CD14-positive monocyte (primary cell): Measurements from ENCODE around the gene MIOX. TPM values are rescaled to one million over a fixed set of nuclear protein-coding genes. Genes with fewer than 3 reads are reported as not detected.

Experiments used
- DNase-seq, 3 donors: peaks; one replicate each; pipeline ENCODE4 v3.0.0-alpha.2; 2011 to 2022
- H2AFZ ChIP-seq: 2 replicates; pipeline ENCODE4 v1.6.0; 2012; ENCODE audit warnings: mild to moderate bottlenecking, low read depth, low read length, inconsistent platforms; ENCODE audit not compliant: insufficient read depth, poor library complexity, severe bottlenecking
- H3K27ac ChIP-seq, 2 donors: 1 replicate in 1 of 2; 2 replicates in 1 of 2; pipeline ENCODE4 v1.5.1; 2012 to 2013; ENCODE audit warnings: low read length in 2 of 2, control low read depth in 1 of 2, inconsistent platforms in 1 of 2, low read depth in 1 of 2, mild to moderate bottlenecking in 1 of 2
- H3K27me3 ChIP-seq, 2 donors: one replicate each; pipeline versions ENCODE4 v1.6.0 to v1.6.1; 2011 to 2013; ENCODE audit warnings: low read length in 2 of 2; ENCODE audit not compliant: control insufficient read depth in 2 of 2, insufficient read depth in 2 of 2
- H3K36me3 ChIP-seq, 2 donors: replicated peaks in 1 of 2; 1 replicate in 1 of 2; 2 replicates in 1 of 2; pipeline versions ENCODE4 v1.5.1 to v1.6.1; 2012 to 2013; ENCODE audit warnings: low read length in 2 of 2, control low read depth in 1 of 2, inconsistent platforms in 1 of 2, mild to moderate bottlenecking in 1 of 2; ENCODE audit not compliant: insufficient read depth in 2 of 2, control insufficient read depth in 1 of 2
- H3K4me1 ChIP-seq, 2 donors: 1 replicate in 1 of 2; 2 replicates in 1 of 2; pipeline versions ENCODE4 v1.5.1 to v1.6.1; 2012 to 2013; ENCODE audit warnings: low read length in 2 of 2, control low read depth in 1 of 2, inconsistent platforms in 1 of 2, mild to moderate bottlenecking in 1 of 2, moderate library complexity in 1 of 2; ENCODE audit not compliant: insufficient read depth in 2 of 2, control insufficient read depth in 1 of 2
- H3K4me2 ChIP-seq: replicated peaks from 2 replicates; pipeline ENCODE3; 2012; ENCODE audit warnings: low read length, moderate library complexity, mild to moderate bottlenecking; ENCODE audit not compliant: poor library complexity, severe bottlenecking; ENCODE audit errors: extremely low read depth
- H3K4me3 ChIP-seq, 3 experiments: fragments of 200-600 bp in 1 of 3; sonication (generic) in 1 of 3; replicated peaks in 1 of 3; 1 replicate in 2 of 3; 2 replicates in 1 of 3; pipeline ENCODE4 v1.5.1; 2011 to 2013; ENCODE audit warnings: low read length in 3 of 3, mild to moderate bottlenecking in 3 of 3, control low read depth in 2 of 3, low read depth in 2 of 3, inconsistent platforms in 1 of 3, moderate library complexity in 1 of 3
- H3K79me2 ChIP-seq: 2 replicates; pipeline ENCODE4 v1.6.0; 2012; ENCODE audit warnings: mild to moderate bottlenecking, control low read depth, inconsistent platforms, low read length, moderate library complexity; ENCODE audit not compliant: insufficient read depth
- H3K9ac ChIP-seq: 2 replicates; pipeline ENCODE4 v1.6.0; 2017; ENCODE audit warnings: low read length, mild to moderate bottlenecking; ENCODE audit not compliant: insufficient read depth, poor library complexity, severe bottlenecking
- H3K9me3 ChIP-seq, 2 donors: replicated peaks in 1 of 2; 1 replicate in 1 of 2; 2 replicates in 1 of 2; pipeline versions ENCODE4 v1.5.1 to v1.6.1; 2012 to 2013; ENCODE audit warnings: low read length in 2 of 2, control low read depth in 1 of 2; ENCODE audit not compliant: control insufficient read depth in 1 of 2, insufficient read depth in 1 of 2
- H4K20me1 ChIP-seq: 2 replicates; pipeline ENCODE4 v1.6.0; 2012; ENCODE audit warnings: mild to moderate bottlenecking, low read length, control low read depth, moderate library complexity; ENCODE audit not compliant: insufficient read depth
- H3K27ac Mint-ChIP-seq, 7 donors: one replicate each; pipeline ENCODE4 v1.8.0; 2020; ENCODE audit warnings: mild to moderate bottlenecking in 7 of 7, mixed read lengths in 7 of 7, moderate library complexity in 6 of 7, inconsistent platforms in 2 of 7
- H3K27me3 Mint-ChIP-seq, 3 donors: one replicate each; pipeline ENCODE4 v1.8.0; 2021 to 2022; ENCODE audit warnings: low read depth in 3 of 3, mild to moderate bottlenecking in 3 of 3, mixed read lengths in 3 of 3, moderate library complexity in 3 of 3, inconsistent platforms in 1 of 3
- H3K36me3 Mint-ChIP-seq, 2 donors: one replicate each; pipeline ENCODE4 v1.8.0; 2020; ENCODE audit warnings: mixed read lengths in 2 of 2, inconsistent platforms in 1 of 2, mild to moderate bottlenecking in 1 of 2
- H3K4me1 Mint-ChIP-seq: one replicate; pipeline ENCODE4 v1.8.0; 2020; ENCODE audit warnings: mild to moderate bottlenecking, mixed read lengths
- H3K4me3 Mint-ChIP-seq, 2 donors: one replicate each; pipeline ENCODE4 v1.8.0; 2020; ENCODE audit warnings: mild to moderate bottlenecking in 2 of 2, mixed read lengths in 2 of 2, moderate library complexity in 1 of 2
- H3K9me3 Mint-ChIP-seq, 7 donors: one replicate each; pipeline ENCODE4 v1.8.0; 2020 to 2022; ENCODE audit warnings: mixed read lengths in 7 of 7, mild to moderate bottlenecking in 6 of 7, moderate library complexity in 6 of 7, inconsistent platforms in 2 of 7
- CTCF ChIP-seq: fragments of 200-600 bp; IDR thresholded peaks from one replicate; pipeline ENCODE4 v1.8.0; 2022; ENCODE audit warnings: antibody characterized with exemption, mild to moderate bottlenecking
- WGBS: methylation state at CpG from one replicate; pipeline ENCODE4 v1.1.5; 2013; ENCODE audit warnings: missing lambda C conversion rate; ENCODE audit not compliant: insufficient coverage; 5-methylcytosine and 5-hydroxymethylcytosine counted together
- intact Hi-C, 2 donors: fragments of 100-400 bp; cut with micrococcal nuclease; formaldehyde crosslinking; loops; one replicate each; pipeline versions ENCODE4 v1.15.0 to v1.15.1; 2023
- polyA plus RNA-seq, 3 donors: library from polyadenylated mRNA; depleted of rRNA in 1 of 3; unstranded in 2 of 3; stranded (reverse) in 1 of 3; fragments of 300-500 nt in 2 of 3; fragments of >200 nt in 1 of 3; fragmentation: Illumina TruSeq in 2 of 3; gene quantifications; 1 replicate in 2 of 3; 2 replicates in 1 of 3; pipeline ENCODE4 v1.2.3, GENCODE V29; 2012 to 2021

MIOX gene
- polyA plus RNA-seq, 3 donors: not detected

DNA sequence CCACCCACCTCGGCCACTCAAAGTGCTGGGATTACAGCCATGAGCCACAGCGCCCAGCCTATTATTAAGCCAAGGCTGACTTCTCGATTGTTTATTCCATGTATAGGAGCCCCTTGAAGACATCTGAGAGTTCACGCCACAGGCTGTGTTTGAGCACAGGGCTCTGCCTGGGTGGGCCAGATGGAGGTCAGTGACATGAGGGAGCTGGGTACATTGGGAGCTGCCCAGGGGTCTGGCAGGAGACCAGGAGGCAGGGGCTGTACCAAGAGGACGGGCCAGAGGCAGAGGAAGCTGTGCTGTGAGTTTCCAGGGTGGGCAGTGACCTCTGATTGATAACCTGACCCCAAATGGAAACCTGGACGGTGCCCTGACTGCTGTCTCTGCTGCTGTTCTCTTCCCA lies 15.4 kb downstream of the MIOX start:
- Histone ChIP-seq H3K9ac (no peak overlapping the region), H3K4me3 (no peak overlapping the region), H3K36me3 (peaks cover 30 to 36% of the 10 kb centered on the region in 2 donors), H4K20me1 (no peaks in the 10 kb centered on the region), H3K27ac (no peak overlapping the region), H3K27me3 (no peaks in the 10 kb centered on the region), H3K4me2 (no peak overlapping the region), H3K9me3 (no peaks in the 10 kb centered on the region), H2AFZ (no peak overlapping the region), H3K79me2 (peaks cover 24% of the 10 kb centered on the region), H3K4me1 (peaks cover 7 to 12% of the 10 kb centered on the region in 2 donors)
- Mint-ChIP-seq H3K27me3 (peaks cover 5 to 8% (median 6%) of the 10 kb centered on the region in 3 donors), H3K9me3 (no peaks in the 10 kb centered on the region), H3K4me1 (peaks cover 7% of the 10 kb centered on the region), H3K4me3 (no peak overlapping the region), H3K27ac (peak overlapping the region in 1 of 7 donors; percentile 8), H3K36me3 (peaks cover 15 to 26% of the 10 kb centered on the region in 2 donors)
- WGBS: 94% methylated on average over 5 of the region's 6 CpGs
- TF ChIP-seq CTCF: no peak
- intact Hi-C loops: no loop called here
- DNase-seq: peak in 1 of 3 donors; percentile 3

DNA sequence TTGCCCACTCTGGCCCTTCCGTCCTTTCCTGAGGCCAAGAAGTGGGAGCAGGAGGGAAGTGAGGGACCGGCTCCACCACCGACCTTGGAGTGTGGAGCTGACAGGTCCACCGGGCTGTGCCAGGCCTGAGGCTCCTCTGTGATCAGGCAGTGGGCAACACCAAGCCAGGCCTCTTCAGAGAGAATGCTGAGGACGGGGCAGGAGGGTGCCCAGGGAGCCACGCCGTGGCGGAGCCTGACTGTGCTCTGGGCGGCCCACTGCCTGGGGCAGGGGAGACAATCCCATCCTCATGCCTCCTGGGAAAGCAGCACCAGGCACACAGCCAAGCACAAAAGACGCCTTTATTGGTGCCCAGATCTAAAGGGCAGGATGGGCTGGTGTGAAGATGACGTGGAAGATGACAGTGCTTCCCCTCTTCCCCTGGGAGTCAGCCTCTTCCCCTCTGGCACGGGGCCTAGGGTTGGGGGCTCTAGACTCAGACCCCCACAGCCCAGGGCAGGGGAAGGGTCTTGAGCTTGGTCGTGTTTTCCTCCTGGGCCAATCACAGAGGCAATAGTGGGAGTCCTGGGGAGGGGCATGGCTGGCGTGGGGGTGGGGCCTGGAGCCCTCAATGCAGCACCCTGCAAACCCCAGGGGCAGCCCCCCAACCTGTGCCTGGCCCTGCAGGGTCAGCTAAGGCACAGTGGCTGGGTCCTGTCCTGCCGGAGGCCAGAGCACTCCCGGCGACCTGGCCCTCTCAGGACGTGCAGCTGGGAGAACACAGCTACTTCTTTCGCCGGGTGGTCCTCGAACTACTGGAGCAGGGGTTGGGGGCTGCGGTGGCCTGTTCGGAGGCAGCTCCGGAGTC lies 16.2 kb downstream of the MIOX start:
- H3K27ac Mint-ChIP-seq: peak overlapping the region in 1 of 7 donors; percentile 68
- Histone ChIP-seq H3K4me3 (no peak overlapping the region), H3K79me2 (peaks cover 27% of the 10 kb centered on the region), H4K20me1 (no peaks in the 10 kb centered on the region), H3K27me3 (no peaks in the 10 kb centered on the region), H2AFZ (no peak overlapping the region), H3K9me3 (no peaks in the 10 kb centered on the region), H3K36me3 (peaks cover 30 to 36% of the 10 kb centered on the region in 2 donors), H3K4me2 (no peak overlapping the region), H3K4me1 (peaks cover 9 to 15% of the 10 kb centered on the region in 2 donors), H3K9ac (no peak overlapping the region), H3K27ac (no peak overlapping the region)
- no peak for TF ChIP-seq CTCF
- H3K9me3 Mint-ChIP-seq: no peaks in the 10 kb centered on the region
- intact Hi-C loops: no loop called here
- WGBS: 97% methylated on average over 18 of the region's 24 CpGs
- peak in 1 of 3 donors; percentile 4 for DNase-seq
- H3K4me3 Mint-ChIP-seq: no peak overlapping the region
- peaks cover 10% of the 10 kb centered on the region for H3K4me1 Mint-ChIP-seq
- peaks cover under 1 to 4% (median 3%) of the 10 kb centered on the region in 3 donors for H3K27me3 Mint-ChIP-seq
- H3K36me3 Mint-ChIP-seq: peaks cover 15 to 26% of the 10 kb centered on the region in 2 donors
